ENCODE measurements around the gene NTM.
A peak's percentile ranks its signal among the peaks of the same experiment; 100 is the strongest.

The NTM gene

GRCh38 chr11:132260636-132261035, 890.2 kb downstream of the NTM start:
- no peak overlapping the region for H3K27ac ChIP-seq
- TF ChIP-seq CTCF (conservative IDR thresholded peaks at IDR 0.05) (no peak), ZFX (IDR thresholded peaks at IDR 0.05) (no peak)

GRCh38 chr11:132263241-132263640, 892.8 kb downstream of the NTM start:
- no peak overlapping the region for H3K27ac ChIP-seq
- no peak for TF ChIP-seq CTCF (conservative IDR thresholded peaks at IDR 0.05)

- no peak overlapping the region for H3K27ac ChIP-seq
- TF ChIP-seq CTCF (conservative IDR thresholded peaks at IDR 0.05) (no peak), ZFX (IDR thresholded peaks at IDR 0.05) (no peak)
Observed at GRCh38 chr11:132263875-132264274, 893.5 kb downstream of the NTM start.

- no peak overlapping the region for H3K27ac ChIP-seq
- TF ChIP-seq CTCF (conservative IDR thresholded peaks at IDR 0.05): no peak
Observed at GRCh38 chr11:132264616-132265015, 894.2 kb downstream of the NTM start.

GRCh38 chr11:132278801-132279574, 908.6 kb downstream of the NTM start:
- no peak overlapping the region for H3K27ac ChIP-seq
- TF ChIP-seq ZFX (IDR thresholded peaks at IDR 0.05) (no peak), CTCF (conservative IDR thresholded peaks at IDR 0.05) (peak; percentile 57)

GRCh38 chr11:132284048-132284447, 913.6 kb downstream of the NTM start:
- no peak overlapping the region for H3K27ac ChIP-seq
- no peak for TF ChIP-seq ZFX (IDR thresholded peaks at IDR 0.05)
- no peak for TF ChIP-seq CTCF (conservative IDR thresholded peaks at IDR 0.05)

- TF ChIP-seq CTCF (conservative IDR thresholded peaks at IDR 0.05) (no peak), ZFX (IDR thresholded peaks at IDR 0.05) (no peak)
- H3K27ac ChIP-seq: no peak overlapping the region
Observed at GRCh38 chr11:132284611-132285010, 914.2 kb downstream of the NTM start.

All from C4-2B (cell line).